ENCODE data around the gene LRRC31. TPM values are rescaled to one million over a fixed set of nuclear protein-coding genes. Genes with fewer than 3 reads are reported as not detected.

LRRC31 gene
- total and polyA plus RNA-seq, 2 of the 8 experiments (the other 6 are each of a cell fraction or from before 2014, with no cell fraction given), result not detected

- peaks cover 0 to 1% (median 0%) of the 10 kb centered on the region in 4 experiments; a peak in 1 of 7 replicates for H3K27me3 ChIP-seq (replicated peaks in 1 of 4; ENCODE audit: control insufficient read depth in 3 of 4, extremely low read depth in 1 of 4, insufficient read depth in 3 of 4, low read length in 3 of 4)
- H3K36me3 ChIP-seq (ENCODE audit: control insufficient read depth in 2 of 4, insufficient read depth in 4 of 4, low read length in 3 of 4), result no peaks in the 10 kb centered on the region
- ChIA-PET CTCF (ENCODE audit: partially characterized antibody) (no interaction called here), POLR2A (ENCODE audit: partially characterized antibody) (no interaction called here)
- no peaks in the 10 kb centered on the region; a peak in 1 of 4 replicates for H3K9me3 ChIP-seq (ENCODE audit: insufficient read depth in 2 of 2, low read depth in 1 of 2, low read length in 1 of 2)
- no peak overlapping the region for H4K5ac ChIP-seq (ENCODE audit: insufficient read length, low read depth, low read length)
- no peak overlapping the region for H3K9ac ChIP-seq (replicated peaks in 1 of 4; ENCODE audit: extremely low read depth in 1 of 4, low read depth in 3 of 4, low read length in 3 of 4)
- H3K23me2 ChIP-seq (ENCODE audit: low read depth, low read length), result no peaks in the 10 kb centered on the region; the same call in 1 of the 2 replicates
- no peak for FAIRE-seq
- no peaks in the 10 kb centered on the region for H3K79me1 ChIP-seq (ENCODE audit: low read depth, low read length)
- no peaks in the 10 kb centered on the region for H3K79me2 ChIP-seq (ENCODE audit: control insufficient read depth in 1 of 2, insufficient read depth in 2 of 2, low read length in 2 of 2)
- H4K20me1 ChIP-seq (replicated peaks in 1 of 2; ENCODE audit: control insufficient read depth in 1 of 2, insufficient read depth in 2 of 2, low read length in 2 of 2), result no peaks in the 10 kb centered on the region
- H3K56ac ChIP-seq (replicated peaks; ENCODE audit: insufficient read length, low read depth, low read length), result no peak overlapping the region
- H3K23ac ChIP-seq (ENCODE audit: insufficient read length), result no peak overlapping the region
- no peak overlapping the region for H2AFZ ChIP-seq (ENCODE audit: low read length)
- H2BK12ac ChIP-seq (ENCODE audit: low read depth, low read length), result no peak overlapping the region
- H4K8ac ChIP-seq (ENCODE audit: extremely low read depth, insufficient read depth, low read length), result no peak overlapping the region
- 86% methylated on average over 2 of the region's 2 CpGs; no CpG with 5 or more reads in 1 of the 2 experiments for WGBS, 2 experiments (ENCODE audit: extremely low coverage in 1 of 2, insufficient coverage in 1 of 2, insufficient read length in 1 of 2, insufficient replicate concordance in 2 of 2, low coverage in 1 of 2, low lambda C conversion rate in 2 of 2, missing lambda C conversion rate in 1 of 2)
- no peak overlapping the region for H2BK20ac ChIP-seq (ENCODE audit: low read length)
- H2BK15ac ChIP-seq (ENCODE audit: low read length), result no peak overlapping the region
- no peak overlapping the region for H3K14ac ChIP-seq (ENCODE audit: insufficient read length)
- H3K4ac ChIP-seq (replicated peaks; ENCODE audit: insufficient read length, low read depth, low read length), result no peak overlapping the region
- no peak overlapping the region for H2AK5ac ChIP-seq (ENCODE audit: low read depth, low read length)
- DNase-seq (ENCODE audit: low read depth in 1 of 2, low spot score in 2 of 2), result no peak
- H3K4me3 ChIP-seq (ENCODE audit: extremely low read depth in 1 of 4, insufficient read depth in 2 of 4, low read depth in 3 of 4, low read length in 4 of 4), result no peak overlapping the region
- no peak overlapping the region for H3K27ac ChIP-seq (ENCODE audit: low read depth, low read length)
- H3K4me1 ChIP-seq (replicated peaks in 1 of 4; ENCODE audit: control insufficient read depth in 3 of 4, insufficient read depth in 4 of 4, low read length in 3 of 4), result no peaks in the 10 kb centered on the region
- H2BK120ac ChIP-seq (replicated peaks; ENCODE audit: low read depth, low read length), result no peak overlapping the region
- no peak overlapping the region for H3K18ac ChIP-seq (ENCODE audit: extremely low read depth, low read length)
- no peak overlapping the region for H4K91ac ChIP-seq (replicated peaks; ENCODE audit: insufficient read length, low read length)
- no peak overlapping the region for H2BK5ac ChIP-seq (ENCODE audit: low read depth, low read length)
- no peak overlapping the region for H3K4me2 ChIP-seq (ENCODE audit: insufficient read depth in 1 of 2, low read depth in 2 of 2, low read length in 2 of 2)
- TF ChIP-seq CEBPB (IDR thresholded peaks at IDR 0.05; ENCODE audit: low read depth, low read length) (no peak), CTCF (IDR thresholded peaks at IDR 0.05; ENCODE audit: control extremely low read depth in 1 of 3, insufficient read depth in 1 of 3, low read depth in 1 of 3, low read length in 3 of 3) (no peak), SIX5 (IDR thresholded peaks at IDR 0.05; ENCODE audit: low read depth, low read length) (no peak), KDM4A (IDR thresholded peaks at IDR 0.05; ENCODE audit: low read depth, low read length, severe bottlenecking) (no peak), YY1 (IDR thresholded peaks at IDR 0.05; ENCODE audit: low read depth, low read length) (no peak), EZH2 (IDR thresholded peaks at IDR 0.05; ENCODE audit: low read depth, low read length, severe bottlenecking) (no peak), SIN3A (conservative IDR thresholded peaks at IDR 0.05 in 1 of 2, IDR thresholded peaks at IDR 0.05 in 1 of 2; ENCODE audit: low read depth in 1 of 2, low read length in 2 of 2) (no peak), CBX8 (IDR thresholded peaks at IDR 0.05; ENCODE audit: borderline replicate concordance, low read depth, low read length) (no peak), SP1 (IDR thresholded peaks at IDR 0.05; ENCODE audit: low read depth, low read length) (no peak), SP2 (IDR thresholded peaks at IDR 0.05; ENCODE audit: low read length) (no peak), E2F6 (IDR thresholded peaks at IDR 0.05) (no peak), CREB1 (IDR thresholded peaks at IDR 0.05) (no peak)
These were observed 44.6 kb upstream of the LRRC31 start for GRCh38 chr3:169914321-169914720.
